HG03159 (cell line): ENCODE results near the gene SYT6.

Source experiments
- ATAC-seq: cut with Tn5 transposase; IDR thresholded peaks from one replicate; pipeline ENCODE4 v1.9.1; 2021; ENCODE audit warnings: mild to moderate bottlenecking, moderate library complexity; ENCODE audit not compliant: unreplicated experiment

The SYT6 gene

DNA sequence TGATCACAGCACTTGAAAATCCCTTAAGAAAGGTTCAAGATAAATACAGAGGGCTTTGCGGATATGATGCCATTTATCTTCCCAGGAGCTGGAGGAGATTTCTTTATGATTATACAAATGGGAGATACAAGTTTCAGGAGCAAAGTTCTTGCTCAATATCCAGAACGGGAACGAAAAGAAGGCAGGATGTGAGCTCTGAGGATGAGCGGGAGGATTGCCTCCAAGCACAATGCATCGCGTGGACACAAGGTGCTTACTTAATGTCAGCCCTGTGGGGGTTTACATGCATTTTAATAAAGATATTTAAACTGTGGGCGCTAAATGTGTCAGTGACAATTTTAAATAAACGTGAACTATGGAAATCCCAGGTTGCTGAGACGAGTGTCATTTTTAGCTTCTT, 59.0 kb downstream of the SYT6 start:
- no peak for ATAC-seq

DNA sequence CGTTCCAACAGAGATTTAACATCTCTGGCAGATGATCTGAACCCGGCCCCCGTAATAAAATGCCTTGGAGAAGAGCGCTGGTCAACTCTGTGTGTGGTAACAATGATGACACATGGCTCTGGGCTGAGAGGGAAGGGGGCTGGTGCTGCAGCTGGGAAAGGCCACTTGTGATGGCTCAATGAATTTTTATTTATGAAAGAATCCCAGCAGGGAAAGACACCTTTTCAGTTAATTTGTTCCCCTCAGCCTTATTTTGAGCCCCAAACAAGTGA, 59.4 kb downstream of the SYT6 start:
- ATAC-seq, result no peak

DNA sequence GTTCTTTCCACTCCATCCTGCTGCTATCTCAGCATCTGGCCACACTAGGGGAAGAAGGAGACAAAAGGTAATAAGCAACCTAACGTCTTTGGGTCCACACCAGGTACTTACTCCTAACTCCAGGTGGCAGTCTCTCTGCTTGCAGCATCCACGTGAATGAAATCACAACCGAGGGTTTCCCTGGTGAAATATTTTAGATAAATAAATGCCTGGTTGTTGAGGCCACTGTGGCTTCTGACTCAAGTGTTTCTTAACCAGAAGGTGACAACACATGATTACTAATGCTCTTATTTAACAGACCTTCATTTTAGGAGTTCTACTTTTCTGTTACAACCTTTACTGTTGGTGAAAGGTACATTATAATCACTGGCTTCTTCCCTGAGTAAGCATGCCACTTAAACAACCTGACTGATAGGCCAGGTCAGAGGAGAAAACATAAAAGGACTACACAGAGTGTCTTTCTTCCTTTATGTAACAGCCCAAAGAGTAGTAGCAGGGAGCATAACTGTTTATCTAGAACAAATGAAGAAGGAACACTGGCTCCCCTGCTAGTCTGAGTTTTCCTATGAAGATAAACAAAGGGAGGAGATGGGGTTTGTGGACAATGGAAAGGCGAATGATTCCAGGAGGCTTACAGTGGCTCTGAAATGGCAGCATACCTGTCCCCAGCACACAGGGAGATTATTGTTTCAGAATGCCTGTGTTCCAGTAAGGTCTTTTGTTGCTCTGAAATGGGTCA, 59.9 kb downstream of the SYT6 start:
- ATAC-seq, result no peak

- no peak for ATAC-seq
Observed at GRCh38 chr1:114092186-114093062, 61.2 kb downstream of the SYT6 start.

GRCh38 chr1:114091711-114092110, 62.0 kb downstream of the SYT6 start:
- no peak for ATAC-seq

DNA sequence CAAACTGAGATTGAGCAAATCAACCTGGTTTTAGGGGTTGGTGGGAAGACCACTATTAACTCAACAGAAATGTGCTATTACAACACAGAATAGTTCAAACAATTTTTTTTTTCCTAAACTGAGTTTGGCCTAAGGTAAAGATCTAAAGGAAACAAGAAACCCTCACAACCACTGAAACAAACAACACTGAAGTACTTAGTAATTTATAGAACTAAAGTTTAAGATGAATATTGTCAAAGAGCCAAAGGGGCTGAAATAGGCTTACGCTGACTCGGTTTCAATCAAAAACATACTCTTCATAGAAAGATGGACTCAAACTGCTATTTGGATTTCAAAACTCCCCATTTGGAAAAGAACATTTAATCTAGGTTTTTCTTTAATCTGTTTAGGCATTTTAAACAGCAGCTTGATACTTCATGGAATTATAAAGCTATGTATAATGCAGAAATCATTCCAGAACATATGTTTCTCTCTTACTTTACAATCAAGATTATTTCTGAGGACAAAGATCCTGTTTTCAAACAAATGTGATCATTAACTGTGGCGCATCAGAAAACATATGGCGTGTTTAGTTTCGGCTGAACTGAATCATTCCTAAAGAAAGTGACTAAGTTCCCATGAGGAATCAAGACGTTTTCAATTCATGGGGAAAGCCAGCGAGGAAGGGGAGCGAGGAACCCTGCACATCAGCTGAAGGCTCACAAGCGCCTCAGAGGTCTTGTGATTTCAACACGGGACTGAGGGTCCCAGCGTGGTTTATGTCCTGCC, 62.7 kb downstream of the SYT6 start:
- no peak for ATAC-seq

- ATAC-seq, result no peak
Observed at GRCh38 chr1:114089502-114090138, 64.0 kb downstream of the SYT6 start.

DNA sequence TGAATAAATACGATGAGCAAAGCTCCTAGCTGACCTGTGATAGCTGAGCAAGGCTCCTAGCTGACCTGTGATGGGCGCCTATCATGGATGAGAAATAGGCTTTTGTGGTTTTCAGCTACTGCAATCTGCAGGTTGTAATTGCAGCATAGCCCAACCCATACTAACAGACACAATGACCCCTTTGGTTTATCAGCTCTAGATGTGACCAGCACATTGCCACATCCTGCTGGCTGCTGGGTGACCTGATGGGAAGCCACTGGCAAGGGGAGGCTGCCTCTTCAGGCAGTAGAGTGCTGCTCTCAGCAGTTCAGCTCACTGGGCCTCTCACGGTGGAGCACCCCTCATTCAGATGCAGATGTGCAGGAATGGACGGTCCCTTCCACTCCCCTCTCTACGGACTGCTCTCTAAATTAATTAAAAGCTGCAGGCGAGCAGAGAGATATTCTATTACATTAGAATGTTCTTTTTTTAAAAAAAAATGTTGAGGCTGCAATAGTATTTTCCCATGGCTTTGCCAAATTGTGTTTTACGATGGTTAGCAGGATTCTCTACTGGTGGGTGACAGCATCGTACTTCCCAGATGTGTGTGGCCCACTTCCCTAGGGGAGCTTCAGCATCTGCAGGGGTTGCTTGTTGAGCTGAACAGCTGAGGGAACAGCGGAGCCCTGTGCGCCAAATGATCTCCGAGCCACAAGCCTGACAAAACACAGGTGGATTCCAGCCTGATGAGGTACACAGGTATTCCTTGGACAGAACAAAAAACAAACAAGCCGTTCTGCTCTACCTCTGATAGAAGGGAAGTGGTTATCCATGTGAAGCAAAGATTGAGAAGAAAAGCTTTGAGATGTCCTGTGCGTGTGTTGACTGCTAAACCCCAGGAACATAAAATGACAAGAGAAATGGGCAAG, 65.0 kb downstream of the SYT6 start:
- no peak for ATAC-seq

DNA sequence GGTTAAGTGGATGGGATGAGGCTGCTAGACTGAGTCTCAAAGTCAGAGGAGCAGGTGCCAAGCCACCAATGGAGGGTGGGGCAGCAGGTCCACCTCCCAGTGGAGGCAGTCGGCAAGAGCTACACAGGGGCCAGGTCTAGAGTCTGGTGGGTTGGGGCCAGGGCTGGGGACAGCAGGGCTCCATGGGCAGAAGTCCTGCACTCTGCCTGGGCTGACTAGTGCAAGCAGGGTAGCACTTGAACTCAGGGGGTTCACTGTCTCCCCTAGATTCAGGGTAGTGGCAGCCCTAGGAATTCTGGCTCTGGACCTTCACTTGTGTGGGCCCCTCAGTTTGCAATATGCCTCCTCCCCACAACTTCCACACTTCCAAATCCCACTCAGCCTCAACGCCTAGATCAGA, 66.2 kb downstream of the SYT6 start:
- no peak for ATAC-seq

DNA sequence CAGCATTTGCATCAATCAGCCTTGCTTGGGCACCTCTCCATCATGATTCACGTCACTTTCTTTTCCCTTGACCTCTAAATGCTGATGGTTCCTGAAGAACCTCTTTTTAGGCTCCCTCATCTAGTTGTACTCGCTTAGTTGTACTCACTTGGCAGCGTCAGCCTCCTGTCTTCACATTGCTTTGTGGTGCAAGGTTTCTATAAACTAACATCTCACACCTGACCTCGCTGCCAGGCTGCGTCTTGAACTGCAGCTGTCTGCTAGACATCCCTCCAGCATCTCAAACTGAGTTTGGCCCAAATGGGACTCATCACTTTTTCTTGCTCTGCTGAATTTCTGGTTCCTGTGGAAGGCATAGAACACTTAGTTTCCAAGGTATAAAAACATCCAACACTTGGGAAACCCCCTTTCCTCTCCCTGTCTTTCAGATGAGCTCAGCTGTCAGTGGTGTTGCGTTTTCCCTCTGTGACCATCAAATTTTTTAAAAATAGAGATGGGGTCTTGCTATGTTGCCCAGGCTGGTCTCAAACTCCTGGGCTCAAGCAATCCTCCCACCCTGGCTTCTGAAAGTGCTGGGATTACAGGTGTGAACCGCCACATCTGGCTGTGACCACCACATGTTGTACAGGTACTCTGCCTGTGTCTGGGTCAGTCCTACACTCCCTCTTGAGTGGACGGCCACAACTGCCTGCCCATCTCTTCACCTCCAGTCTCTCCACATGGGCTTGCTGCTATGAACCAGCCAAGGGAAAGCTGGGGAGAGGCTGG, 66.9 kb downstream of the SYT6 start:
- ATAC-seq, result no peak

- no peak for ATAC-seq
Observed at GRCh38 chr1:114082867-114083585, 70.6 kb downstream of the SYT6 start.

GRCh38 chr1:114082304-114082630, 71.4 kb downstream of the SYT6 start:
- ATAC-seq, result no peak

GRCh38 chr1:114081437-114082303, 72.0 kb downstream of the SYT6 start:
- no peak for ATAC-seq

GRCh38 chr1:114080511-114081436, 72.9 kb downstream of the SYT6 start:
- ATAC-seq, result no peak

DNA sequence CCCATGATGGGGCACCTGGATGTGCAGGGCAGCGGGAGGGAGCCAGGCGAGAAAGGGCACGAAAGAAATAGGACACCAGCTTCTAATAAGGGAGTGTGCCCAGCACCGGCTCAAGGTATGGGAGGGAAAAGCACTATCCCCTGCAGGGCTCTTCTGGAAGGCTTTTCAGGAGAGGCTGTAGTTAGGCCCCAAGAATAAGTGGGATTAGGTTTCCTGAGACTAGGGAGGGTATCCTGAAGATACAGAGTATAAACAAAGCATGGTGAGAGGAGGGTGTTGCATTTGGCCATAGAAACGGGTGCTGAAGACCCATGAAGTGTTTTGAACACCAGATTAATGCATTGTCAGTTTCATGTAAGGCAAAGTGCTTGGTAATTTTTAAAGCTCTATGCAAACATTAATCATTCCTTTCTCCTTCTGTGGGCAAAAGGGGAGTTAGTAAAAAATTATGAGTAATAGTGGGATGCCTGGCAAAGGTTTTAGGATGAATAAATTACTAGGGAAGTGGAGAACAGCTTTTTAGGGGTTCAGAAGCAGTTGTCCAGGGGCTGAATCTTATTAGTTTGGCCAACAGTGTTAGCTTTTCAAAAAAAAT, 74.0 kb downstream of the SYT6 start:
- ATAC-seq, result no peak

DNA sequence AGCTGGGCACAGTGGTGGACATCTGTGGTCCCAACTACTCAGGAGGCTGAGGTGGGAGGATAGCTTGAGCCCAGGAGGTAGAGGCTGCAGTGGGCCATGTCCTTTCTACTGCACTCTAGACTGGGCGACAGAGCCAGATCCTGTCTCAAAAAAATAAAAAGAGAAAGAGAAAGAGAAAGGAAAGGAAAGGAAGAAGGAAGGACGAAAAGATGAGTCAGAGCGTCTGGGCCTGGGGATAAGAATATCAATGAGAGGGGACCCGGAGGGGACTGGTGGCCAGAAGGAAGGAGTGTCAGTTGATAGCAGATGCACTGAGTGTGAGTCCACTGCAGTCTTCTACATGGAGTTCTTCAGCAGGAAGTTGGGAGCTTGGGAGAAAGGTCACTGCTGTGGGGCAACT, 75.6 kb downstream of the SYT6 start:
- ATAC-seq, result no peak

DNA sequence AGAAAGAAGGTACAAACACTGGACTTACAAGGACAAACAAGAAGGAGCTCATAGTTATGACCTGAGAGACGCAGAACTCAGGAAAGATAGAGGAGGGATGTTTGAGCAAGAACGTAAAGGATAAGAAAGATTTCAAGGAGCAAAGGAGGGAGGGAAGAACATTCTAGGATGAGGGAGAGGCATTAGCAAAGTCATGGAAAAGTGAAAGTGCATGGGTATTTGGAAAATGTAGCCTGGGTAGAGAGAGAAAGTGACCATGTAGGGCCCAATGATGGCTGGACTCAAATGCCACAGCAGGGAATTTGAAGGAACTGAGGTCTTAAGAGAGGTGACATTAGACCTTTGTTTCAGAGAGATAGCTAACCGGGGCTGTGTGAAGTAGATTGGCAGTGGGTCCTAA, 76.5 kb downstream of the SYT6 start:
- ATAC-seq, result no peak
